GM18505 (cell line): ENCODE measurements around the gene CRYBA4.

ENCODE experiments used
- ATAC-seq: cut with Tn5 transposase; IDR thresholded peaks from one replicate; pipeline ENCODE4 v1.9.1; 2021; ENCODE audit not compliant: unreplicated experiment
- POLR2A ChIP-seq: IDR thresholded peaks from 4 replicates; pipeline ENCODE4 v1.6.1; 2011; ENCODE audit warnings: borderline replicate concordance; ENCODE audit not compliant: insufficient read depth, insufficient read length; ENCODE audit errors: extremely low read depth

Gene CRYBA4

GRCh38 chr22:26667140-26667539, 45.4 kb downstream of the CRYBA4 start:
- TF ChIP-seq POLR2A: no peak
- no peak for ATAC-seq

- no peak for TF ChIP-seq POLR2A
- no peak for ATAC-seq
Observed at GRCh38 chr22:26669060-26669481, 47.3 kb downstream of the CRYBA4 start.

GRCh38 chr22:26670459-26670858, 48.7 kb downstream of the CRYBA4 start:
- TF ChIP-seq POLR2A: no peak
- ATAC-seq: no peak

- ATAC-seq: no peak
- TF ChIP-seq POLR2A: peak; percentile 61
Observed at GRCh38 chr22:26671317-26672059, 49.7 kb downstream of the CRYBA4 start.

- ATAC-seq: peak; percentile 7
- no peak for TF ChIP-seq POLR2A
Observed at GRCh38 chr22:26672060-26672471, 50.3 kb downstream of the CRYBA4 start.

GRCh38 chr22:26672590-26673468, 51.1 kb downstream of the CRYBA4 start:
- peak; percentile 50 for ATAC-seq
- TF ChIP-seq POLR2A: peak; percentile 82

- ATAC-seq: no peak
- no peak for TF ChIP-seq POLR2A
Observed at GRCh38 chr22:26673486-26673885, 51.7 kb downstream of the CRYBA4 start.

GRCh38 chr22:26674211-26675190, 52.7 kb downstream of the CRYBA4 start:
- no peak for ATAC-seq
- TF ChIP-seq POLR2A: no peak

- ATAC-seq: no peak
- TF ChIP-seq POLR2A: no peak
Observed at GRCh38 chr22:26675687-26676268, 54.0 kb downstream of the CRYBA4 start.

- TF ChIP-seq POLR2A: no peak
- ATAC-seq: no peak
Observed at GRCh38 chr22:26677217-26677616, 55.5 kb downstream of the CRYBA4 start.

- ATAC-seq: no peak
- TF ChIP-seq POLR2A: no peak
Observed at GRCh38 chr22:26679003-26679629, 57.4 kb downstream of the CRYBA4 start.
